ENCODE measurements around the gene BRSK2.

DNA sequence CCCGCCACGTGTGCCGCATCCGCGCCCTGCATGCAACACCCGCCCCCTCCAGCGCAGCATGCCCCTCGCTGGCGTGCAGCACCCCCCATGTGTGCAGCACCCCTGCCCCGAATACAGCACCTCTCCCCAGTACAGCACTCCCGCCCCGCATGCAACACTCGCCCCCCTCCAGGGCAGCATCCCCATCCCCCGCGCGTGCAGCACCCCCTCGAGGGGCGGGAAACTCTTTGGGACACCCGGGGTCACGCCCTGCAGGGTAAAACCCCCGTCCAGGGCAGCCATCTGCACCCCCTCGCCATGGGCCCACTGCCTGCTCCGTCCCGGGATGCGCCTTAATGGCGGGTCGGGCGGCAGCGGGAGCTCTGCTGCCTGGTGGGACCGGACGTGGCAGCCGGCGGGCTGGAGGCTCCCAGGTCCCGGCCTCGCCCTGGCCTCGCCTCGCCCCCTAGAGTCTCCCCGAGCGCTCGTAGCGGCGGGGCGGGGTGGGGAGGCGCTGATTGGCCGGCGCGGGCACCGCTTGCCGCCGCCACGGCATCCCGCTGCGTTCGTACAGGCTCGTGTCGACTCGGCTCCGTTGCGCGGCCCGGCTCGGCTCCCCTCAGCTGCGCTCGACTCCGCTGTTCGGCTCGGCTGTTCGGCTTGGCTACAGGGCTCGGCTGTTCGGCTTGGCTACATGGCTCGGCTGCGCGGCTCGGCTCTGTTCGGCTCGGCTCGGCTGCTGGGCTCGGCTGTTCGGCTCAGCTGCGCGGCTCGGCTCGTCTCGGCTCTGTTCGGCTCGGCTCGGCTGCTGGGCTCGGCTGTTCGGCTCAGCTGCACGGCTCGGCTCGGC lies 417 bp upstream of the BRSK2 start:
- TF ChIP-seq, protein P1, sequence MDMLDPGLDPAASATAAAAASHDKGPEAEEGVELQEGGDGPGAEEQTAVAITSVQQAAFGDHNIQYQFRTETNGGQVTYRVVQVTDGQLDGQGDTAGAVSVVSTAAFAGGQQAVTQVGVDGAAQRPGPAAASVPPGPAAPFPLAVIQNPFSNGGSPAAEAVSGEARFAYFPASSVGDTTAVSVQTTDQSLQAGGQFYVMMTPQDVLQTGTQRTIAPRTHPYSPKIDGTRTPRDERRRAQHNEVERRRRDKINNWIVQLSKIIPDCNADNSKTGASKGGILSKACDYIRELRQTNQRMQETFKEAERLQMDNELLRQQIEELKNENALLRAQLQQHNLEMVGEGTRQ (IDR thresholded peaks at IDR 0.05; ENCODE audit: low read depth, low read length): no peak
- TF ChIP-seq, protein P2, sequence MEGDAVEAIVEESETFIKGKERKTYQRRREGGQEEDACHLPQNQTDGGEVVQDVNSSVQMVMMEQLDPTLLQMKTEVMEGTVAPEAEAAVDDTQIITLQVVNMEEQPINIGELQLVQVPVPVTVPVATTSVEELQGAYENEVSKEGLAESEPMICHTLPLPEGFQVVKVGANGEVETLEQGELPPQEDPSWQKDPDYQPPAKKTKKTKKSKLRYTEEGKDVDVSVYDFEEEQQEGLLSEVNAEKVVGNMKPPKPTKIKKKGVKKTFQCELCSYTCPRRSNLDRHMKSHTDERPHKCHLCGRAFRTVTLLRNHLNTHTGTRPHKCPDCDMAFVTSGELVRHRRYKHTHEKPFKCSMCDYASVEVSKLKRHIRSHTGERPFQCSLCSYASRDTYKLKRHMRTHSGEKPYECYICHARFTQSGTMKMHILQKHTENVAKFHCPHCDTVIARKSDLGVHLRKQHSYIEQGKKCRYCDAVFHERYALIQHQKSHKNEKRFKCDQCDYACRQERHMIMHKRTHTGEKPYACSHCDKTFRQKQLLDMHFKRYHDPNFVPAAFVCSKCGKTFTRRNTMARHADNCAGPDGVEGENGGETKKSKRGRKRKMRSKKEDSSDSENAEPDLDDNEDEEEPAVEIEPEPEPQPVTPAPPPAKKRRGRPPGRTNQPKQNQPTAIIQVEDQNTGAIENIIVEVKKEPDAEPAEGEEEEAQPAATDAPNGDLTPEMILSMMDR (conservative IDR thresholded peaks at IDR 0.05; ENCODE audit: low read depth, low read length): peak; percentile 27; the same call in 1 of the 2 replicates
- TF ChIP-seq POLR2A (IDR thresholded peaks at IDR 0.05; ENCODE audit: low read depth, low read length): no peak
- TF ChIP-seq SMC3 (IDR thresholded peaks at IDR 0.05; ENCODE audit: low read depth, low read length): peak; percentile 13; the same call in 1 of the 2 replicates
- TF ChIP-seq RFX5 (IDR thresholded peaks at IDR 0.05; ENCODE audit: low read depth, low read length): no peak

All from IMR-90 (cell line).